ENCODE results near the gene OR2T6.
"Not testable (repeated sequence)": the region's sequence is repeated elsewhere in the genome, so short reads cannot be mapped to it uniquely, and the experiment has no call there.

OR2T6 gene

DNA sequence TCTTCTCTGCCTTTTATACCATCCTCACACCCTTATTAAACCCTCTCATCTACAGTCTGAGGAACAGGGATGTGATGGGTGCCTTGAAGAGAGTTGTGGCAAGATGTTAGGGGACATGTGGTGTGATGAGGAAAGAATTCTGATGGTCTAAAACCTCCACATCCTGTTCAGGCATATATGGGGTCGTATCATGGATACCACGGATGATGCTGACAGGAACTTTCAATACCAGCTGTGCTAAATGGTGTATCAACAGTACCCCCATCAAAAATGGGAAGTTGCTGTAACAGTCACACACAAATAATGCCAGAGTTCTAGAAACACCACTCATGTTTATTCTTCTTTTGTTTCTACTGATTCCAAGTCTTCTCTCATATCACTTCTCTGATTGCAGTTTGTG, 12.9 kb downstream of the OR2T6 start:
- Histone ChIP-seq H3K9me3 (ENCODE audit: control insufficient read depth in 1 of 2, low read length in 2 of 2) (peaks cover 11 to 14% of the 10 kb centered on the region in 2 donors), H3K36me3 (ENCODE audit: control insufficient read depth in 1 of 2, insufficient read depth in 2 of 2, low read length in 2 of 2) (no peaks in the 10 kb centered on the region), H3K27ac (ENCODE audit: low read depth, low read length) (no peak overlapping the region), H3K9ac (ENCODE audit: low read depth in 1 of 2, low read length in 2 of 2) (no peak overlapping the region), H3K4me3 (ENCODE audit: low read depth in 1 of 2, low read length in 2 of 2) (no peak overlapping the region), H3K27me3 (ENCODE audit: control insufficient read depth in 1 of 2, insufficient read depth in 2 of 2, low read length in 2 of 2) (no peaks in the 10 kb centered on the region), H3K4me1 (ENCODE audit: control insufficient read depth in 1 of 2, insufficient read depth in 2 of 2, low read length in 2 of 2) (no peaks in the 10 kb centered on the region)

DNA sequence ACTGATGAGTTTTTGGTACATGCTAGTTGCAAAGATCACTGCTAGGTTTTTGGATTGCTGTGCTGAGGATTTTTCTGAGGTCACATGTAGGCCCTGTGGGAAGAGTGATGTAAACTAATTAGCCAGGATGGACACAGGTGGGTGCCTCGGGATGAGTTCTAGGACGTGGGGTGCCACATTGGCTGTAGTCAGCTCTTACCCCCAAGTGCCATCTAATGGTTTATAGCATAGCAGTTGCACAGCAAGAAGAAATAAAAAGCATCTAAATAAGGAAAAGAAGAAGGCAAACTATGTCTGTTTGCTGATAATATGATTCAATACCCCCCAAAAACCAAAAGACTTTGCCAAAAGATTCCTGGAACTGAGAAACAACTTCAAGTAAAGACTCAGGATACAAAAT, 17.5 kb downstream of the OR2T6 start:
- Histone ChIP-seq H3K27me3 (ENCODE audit: control insufficient read depth in 1 of 2, insufficient read depth in 2 of 2, low read length in 2 of 2) (no peaks in the 10 kb centered on the region), H3K4me1 (ENCODE audit: control insufficient read depth in 1 of 2, insufficient read depth in 2 of 2, low read length in 2 of 2) (no peaks in the 10 kb centered on the region), H3K9me3 (ENCODE audit: control insufficient read depth in 1 of 2, low read length in 2 of 2) (peaks cover 0 to 6% of the 10 kb centered on the region in 2 donors), H3K4me3 (ENCODE audit: low read depth in 1 of 2, low read length in 2 of 2) (no peak overlapping the region), H3K9ac (ENCODE audit: low read depth in 1 of 2, low read length in 2 of 2) (no peak overlapping the region), H3K36me3 (ENCODE audit: control insufficient read depth in 1 of 2, insufficient read depth in 2 of 2, low read length in 2 of 2) (no peaks in the 10 kb centered on the region), H3K27ac (ENCODE audit: low read depth, low read length) (no peak overlapping the region)

DNA sequence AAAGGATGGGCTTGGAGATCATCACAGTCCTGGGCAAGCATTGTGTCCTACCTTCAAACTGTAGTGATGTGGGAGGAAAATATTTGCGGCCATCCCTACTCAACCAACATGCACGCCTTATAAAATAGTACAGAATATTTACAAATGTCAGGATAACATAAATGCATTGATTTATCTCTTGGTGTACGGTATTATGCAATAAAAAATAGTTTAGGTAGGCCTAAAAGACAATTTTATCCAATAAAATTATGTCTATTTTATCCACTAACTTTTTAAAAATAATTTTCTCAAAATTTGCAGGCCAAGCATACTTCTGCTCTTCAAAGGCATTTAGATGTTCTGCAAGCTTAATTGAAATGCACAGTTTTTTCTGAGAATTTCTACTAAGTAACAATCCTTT, 27.2 kb downstream of the OR2T6 start, which contains the start of gene OR2T1:
OR2T1 (plus strand) TSS at position 301 of the 400 bp plus-strand sequence. CDS start 3,100 bp downstream, outside the sequence.
- no peak within 1 kb of the TSS for H3K4me3 ChIP-seq (ENCODE audit: low read depth in 1 of 2, low read length in 2 of 2)
- H3K9ac ChIP-seq (ENCODE audit: low read depth in 1 of 2, low read length in 2 of 2): no peak within 1 kb of the TSS
- peaks cover 4 to 15% of the 10 kb centered on the region in 2 donors for H3K9me3 ChIP-seq (ENCODE audit: control insufficient read depth in 1 of 2, low read length in 2 of 2)
- H3K27me3 ChIP-seq (ENCODE audit: control insufficient read depth in 1 of 2, insufficient read depth in 2 of 2, low read length in 2 of 2): no peaks in the 10 kb centered on the region
- no peaks in the 10 kb centered on the region for H3K4me1 ChIP-seq (ENCODE audit: control insufficient read depth in 1 of 2, insufficient read depth in 2 of 2, low read length in 2 of 2)
- no peak within 1 kb of the TSS for H3K27ac ChIP-seq (ENCODE audit: low read depth, low read length)
- no peaks in the 10 kb centered on the region for H3K36me3 ChIP-seq (ENCODE audit: control insufficient read depth in 1 of 2, insufficient read depth in 2 of 2, low read length in 2 of 2)

DNA sequence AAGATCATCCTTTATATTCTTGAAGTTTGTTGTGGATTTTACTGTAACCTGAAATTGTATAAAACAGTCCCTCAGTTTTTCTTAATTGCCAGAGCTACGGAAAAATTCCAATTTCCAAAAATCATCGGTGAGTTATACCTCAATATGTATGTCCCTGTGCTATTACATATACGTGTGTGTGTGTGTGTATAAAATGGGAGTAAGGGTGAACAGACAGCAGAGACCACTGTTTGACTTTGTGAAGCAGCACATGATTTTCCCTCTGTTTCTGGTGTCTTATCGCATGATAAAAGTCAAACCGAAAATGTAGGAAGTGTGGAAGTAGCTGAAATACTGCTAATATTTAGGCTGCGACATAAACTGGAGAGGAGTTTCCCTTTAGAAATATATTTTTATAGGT, 28.5 kb downstream of the OR2T6 start:
- H3K9ac ChIP-seq (ENCODE audit: low read depth in 1 of 2, low read length in 2 of 2): no peak overlapping the region
- H3K4me3 ChIP-seq (ENCODE audit: low read depth in 1 of 2, low read length in 2 of 2): no peak overlapping the region
- H3K27me3 ChIP-seq (ENCODE audit: control insufficient read depth in 1 of 2, insufficient read depth in 2 of 2, low read length in 2 of 2): no peaks in the 10 kb centered on the region
- H3K9me3 ChIP-seq (ENCODE audit: control insufficient read depth in 1 of 2, low read length in 2 of 2): peaks cover 4 to 15% of the 10 kb centered on the region in 2 donors
- no peaks in the 10 kb centered on the region for H3K4me1 ChIP-seq (ENCODE audit: control insufficient read depth in 1 of 2, insufficient read depth in 2 of 2, low read length in 2 of 2)
- no peaks in the 10 kb centered on the region for H3K36me3 ChIP-seq (ENCODE audit: control insufficient read depth in 1 of 2, insufficient read depth in 2 of 2, low read length in 2 of 2)
- no peak overlapping the region for H3K27ac ChIP-seq (ENCODE audit: low read depth, low read length)

DNA sequence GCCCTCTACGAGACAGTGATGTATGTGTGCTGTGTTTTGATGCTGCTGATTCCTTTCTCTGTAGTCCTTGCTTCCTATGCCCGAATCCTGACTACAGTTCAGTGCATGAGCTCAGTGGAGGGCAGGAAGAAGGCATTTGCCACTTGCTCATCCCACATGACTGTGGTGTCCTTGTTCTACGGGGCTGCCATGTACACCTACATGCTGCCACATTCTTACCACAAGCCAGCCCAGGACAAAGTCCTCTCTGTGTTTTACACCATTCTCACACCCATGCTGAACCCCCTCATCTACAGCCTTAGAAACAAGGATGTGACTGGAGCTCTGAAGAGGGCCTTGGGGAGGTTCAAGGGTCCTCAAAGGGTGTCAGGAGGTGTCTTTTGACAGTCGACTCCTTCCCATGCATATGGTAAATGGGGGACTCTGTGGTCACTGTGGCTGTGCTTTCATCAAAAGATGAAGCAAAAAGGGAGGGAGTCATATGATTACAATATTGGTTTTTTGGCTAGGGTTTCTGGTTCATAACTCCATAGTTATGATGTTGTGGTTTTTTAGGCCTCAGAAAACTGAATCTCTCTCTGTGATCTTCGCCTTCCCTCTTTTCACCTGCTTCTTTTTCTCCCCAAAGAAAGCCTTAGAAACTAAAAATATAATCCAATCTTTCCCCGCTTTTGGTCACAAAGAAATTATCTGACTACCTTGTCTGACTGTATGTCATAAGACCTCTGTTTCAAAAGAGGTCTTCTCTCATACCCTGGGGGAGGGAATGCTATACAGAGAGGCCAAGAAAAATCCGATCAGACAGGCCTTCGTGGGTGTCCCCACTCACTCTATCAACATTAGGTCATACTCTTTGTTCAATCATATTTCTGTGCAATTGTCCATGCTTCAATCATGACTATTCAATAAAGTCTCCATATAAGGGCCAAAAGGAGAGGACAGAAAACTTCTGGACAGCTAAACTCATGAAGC, 31.5 kb downstream of the OR2T6 start:
- H3K36me3 ChIP-seq (ENCODE audit: control insufficient read depth in 1 of 2, insufficient read depth in 2 of 2, low read length in 2 of 2): no peaks in the 10 kb centered on the region
- H3K9ac ChIP-seq (ENCODE audit: low read depth in 1 of 2, low read length in 2 of 2): no peak overlapping the region
- no peak overlapping the region for H3K27ac ChIP-seq (ENCODE audit: low read depth, low read length)
- H3K4me3 ChIP-seq (ENCODE audit: low read depth in 1 of 2, low read length in 2 of 2): no peak overlapping the region
- peaks cover 4 to 22% of the 10 kb centered on the region in 2 donors for H3K9me3 ChIP-seq (ENCODE audit: control insufficient read depth in 1 of 2, low read length in 2 of 2)
- H3K27me3 ChIP-seq (ENCODE audit: control insufficient read depth in 1 of 2, insufficient read depth in 2 of 2, low read length in 2 of 2): no peaks in the 10 kb centered on the region
- no peaks in the 10 kb centered on the region for H3K4me1 ChIP-seq (ENCODE audit: control insufficient read depth in 1 of 2, insufficient read depth in 2 of 2, low read length in 2 of 2)

DNA sequence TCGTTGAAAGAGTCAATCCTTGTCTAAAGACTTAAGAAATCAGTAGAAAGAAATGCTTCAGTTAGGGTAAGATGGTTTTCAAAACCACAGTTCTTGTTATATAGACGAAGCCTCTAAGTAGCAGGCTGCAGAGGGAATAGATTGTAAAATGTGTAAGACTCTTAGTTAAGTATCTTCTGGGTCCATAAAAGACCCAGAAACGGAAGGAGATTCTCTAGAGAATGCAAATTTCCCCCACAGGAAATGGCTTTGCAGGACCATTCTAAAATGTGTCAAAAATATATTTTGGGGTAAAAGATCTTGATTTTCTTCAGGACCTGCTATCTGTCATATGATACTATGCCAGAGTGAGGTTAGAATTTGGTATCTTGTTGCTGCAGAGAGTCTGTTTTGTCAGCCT, 40.7 kb downstream of the OR2T6 start:
- H3K36me3 ChIP-seq (ENCODE audit: control insufficient read depth in 1 of 2, insufficient read depth in 2 of 2, low read length in 2 of 2): no peaks in the 10 kb centered on the region
- no peak overlapping the region for H3K27ac ChIP-seq (ENCODE audit: low read depth, low read length)
- no peak overlapping the region for H3K9ac ChIP-seq (ENCODE audit: low read depth in 1 of 2, low read length in 2 of 2)
- no peak overlapping the region for H3K4me3 ChIP-seq (ENCODE audit: low read depth in 1 of 2, low read length in 2 of 2)
- no peaks in the 10 kb centered on the region for H3K27me3 ChIP-seq (ENCODE audit: control insufficient read depth in 1 of 2, insufficient read depth in 2 of 2, low read length in 2 of 2)
- no peaks in the 10 kb centered on the region for H3K4me1 ChIP-seq (ENCODE audit: control insufficient read depth in 1 of 2, insufficient read depth in 2 of 2, low read length in 2 of 2)
- peaks cover 5 to 15% of the 10 kb centered on the region in 2 donors for H3K9me3 ChIP-seq (ENCODE audit: control insufficient read depth in 1 of 2, low read length in 2 of 2)

DNA sequence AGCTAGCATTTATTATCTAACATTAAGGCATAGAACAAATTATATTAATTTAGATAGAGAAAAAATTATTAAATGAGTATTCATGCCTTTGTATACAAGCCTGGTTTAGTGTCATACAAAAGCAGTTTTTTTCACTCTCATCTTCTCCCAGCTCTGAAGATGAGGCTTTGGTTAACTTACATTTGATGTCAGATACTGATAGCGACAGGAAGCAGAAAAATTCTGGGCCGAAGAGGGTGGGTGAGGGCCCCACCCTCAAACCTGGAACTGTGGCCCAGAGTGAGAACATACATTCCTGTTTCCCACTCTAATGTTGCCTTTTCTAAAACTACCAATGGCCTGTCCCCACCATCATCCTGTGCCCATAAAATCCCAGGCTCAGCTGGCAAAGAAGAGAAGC, 42.3 kb downstream of the OR2T6 start:
- H3K27ac ChIP-seq (ENCODE audit: low read depth, low read length): no peak overlapping the region
- no peak overlapping the region for H3K9ac ChIP-seq (ENCODE audit: low read depth in 1 of 2, low read length in 2 of 2)
- H3K4me1 ChIP-seq (ENCODE audit: control insufficient read depth in 1 of 2, insufficient read depth in 2 of 2, low read length in 2 of 2): no peaks in the 10 kb centered on the region
- no peaks in the 10 kb centered on the region for H3K36me3 ChIP-seq (ENCODE audit: control insufficient read depth in 1 of 2, insufficient read depth in 2 of 2, low read length in 2 of 2)
- H3K27me3 ChIP-seq (ENCODE audit: control insufficient read depth in 1 of 2, insufficient read depth in 2 of 2, low read length in 2 of 2): no peaks in the 10 kb centered on the region
- peaks cover 7 to 15% of the 10 kb centered on the region in 2 donors for H3K9me3 ChIP-seq (ENCODE audit: control insufficient read depth in 1 of 2, low read length in 2 of 2)
- H3K4me3 ChIP-seq (ENCODE audit: low read depth in 1 of 2, low read length in 2 of 2): no peak overlapping the region

DNA sequence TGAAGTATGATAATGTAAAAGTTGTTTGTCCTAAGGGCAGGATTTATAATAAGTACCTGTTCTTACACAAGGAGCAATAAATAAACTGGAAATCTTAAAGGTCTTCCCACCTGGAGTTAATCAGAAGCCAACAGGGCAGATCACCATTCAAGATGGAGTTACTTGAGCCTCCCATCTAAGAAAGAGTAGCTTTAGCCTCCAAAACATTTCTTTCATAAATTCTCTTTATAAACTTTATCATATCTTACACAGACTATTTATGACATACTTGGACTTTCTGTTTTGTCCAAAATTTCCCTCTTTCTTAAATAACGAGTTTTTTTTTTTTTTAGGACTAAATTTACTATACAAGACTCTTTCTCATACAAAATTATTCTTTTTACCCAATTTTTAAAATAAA, 45.8 kb downstream of the OR2T6 start:
- H3K27me3 ChIP-seq (ENCODE audit: control insufficient read depth in 1 of 2, insufficient read depth in 2 of 2, low read length in 2 of 2): no peaks in the 10 kb centered on the region
- H3K27ac ChIP-seq (ENCODE audit: low read depth, low read length): no peak overlapping the region
- H3K9ac ChIP-seq (ENCODE audit: low read depth in 1 of 2, low read length in 2 of 2): no peak overlapping the region
- H3K4me3 ChIP-seq (ENCODE audit: low read depth in 1 of 2, low read length in 2 of 2): no peak overlapping the region
- no peaks in the 10 kb centered on the region for H3K36me3 ChIP-seq (ENCODE audit: control insufficient read depth in 1 of 2, insufficient read depth in 2 of 2, low read length in 2 of 2)
- H3K4me1 ChIP-seq (ENCODE audit: control insufficient read depth in 1 of 2, insufficient read depth in 2 of 2, low read length in 2 of 2): no peaks in the 10 kb centered on the region
- peaks cover 7 to 14% of the 10 kb centered on the region in 2 donors for H3K9me3 ChIP-seq (ENCODE audit: control insufficient read depth in 1 of 2, low read length in 2 of 2)

DNA sequence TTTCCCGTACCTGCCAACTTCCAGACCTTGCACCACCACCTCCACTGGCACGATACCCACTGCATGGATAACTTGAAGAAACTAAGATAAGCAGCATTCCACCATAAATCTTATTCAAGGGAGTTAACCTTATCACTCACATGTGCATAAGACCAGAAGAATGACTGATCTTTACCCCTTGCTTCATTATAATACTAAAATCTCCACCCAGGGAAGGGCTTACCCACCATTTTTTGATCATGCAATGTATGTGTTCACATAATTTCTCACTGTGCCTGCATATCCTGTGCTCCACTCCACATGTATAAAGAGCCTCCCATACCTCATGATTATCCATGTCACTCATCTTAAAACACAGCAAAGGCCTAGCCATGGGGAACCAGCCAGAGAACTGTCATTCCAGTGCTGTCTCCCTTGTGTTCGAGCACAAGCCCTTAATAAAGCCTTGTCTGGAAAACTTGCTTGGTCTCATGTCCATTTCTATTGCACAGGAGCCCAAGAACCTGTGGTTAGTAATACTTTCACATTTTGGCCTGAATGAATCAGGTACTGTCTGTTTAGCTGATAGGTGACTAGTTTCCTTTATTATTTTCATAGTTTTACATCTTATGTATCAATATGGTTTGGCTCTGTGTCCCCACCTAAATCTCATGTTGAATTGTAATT, 52.1 kb downstream of the OR2T6 start:
- not testable (repeated sequence) for H3K9ac ChIP-seq (ENCODE audit: low read depth in 1 of 2, low read length in 2 of 2); H3K9me3 ChIP-seq (ENCODE audit: control insufficient read depth in 1 of 2, low read length in 2 of 2); H3K4me1 ChIP-seq (ENCODE audit: control insufficient read depth in 1 of 2, insufficient read depth in 2 of 2, low read length in 2 of 2); H3K27me3 ChIP-seq (ENCODE audit: control insufficient read depth in 1 of 2, insufficient read depth in 2 of 2, low read length in 2 of 2); H3K27ac ChIP-seq (ENCODE audit: low read depth, low read length); H3K36me3 ChIP-seq (ENCODE audit: control insufficient read depth in 1 of 2, insufficient read depth in 2 of 2, low read length in 2 of 2); H3K4me3 ChIP-seq (ENCODE audit: low read depth in 1 of 2, low read length in 2 of 2)

DNA sequence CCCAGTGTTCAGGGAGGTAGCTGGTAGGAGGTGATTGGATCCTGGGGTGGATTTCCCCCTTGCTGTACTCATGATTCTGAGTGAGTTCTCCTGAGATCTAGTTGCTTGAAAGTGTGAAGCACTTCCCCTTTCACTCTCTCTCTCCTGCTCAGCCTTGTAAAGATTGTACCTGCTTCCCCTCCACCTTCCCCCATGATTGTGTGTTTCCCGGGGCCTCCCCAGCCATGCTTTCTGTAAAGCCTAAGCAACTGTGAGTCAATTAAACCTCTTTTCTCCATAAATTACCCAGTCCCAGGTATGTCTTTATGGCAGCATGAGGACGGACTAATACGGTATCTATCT, 52.6 kb downstream of the OR2T6 start:
- H3K9ac ChIP-seq (ENCODE audit: low read depth in 1 of 2, low read length in 2 of 2); H3K36me3 ChIP-seq (ENCODE audit: control insufficient read depth in 1 of 2, insufficient read depth in 2 of 2, low read length in 2 of 2); H3K4me1 ChIP-seq (ENCODE audit: control insufficient read depth in 1 of 2, insufficient read depth in 2 of 2, low read length in 2 of 2); H3K9me3 ChIP-seq (ENCODE audit: control insufficient read depth in 1 of 2, low read length in 2 of 2); H3K27ac ChIP-seq (ENCODE audit: low read depth, low read length); H3K27me3 ChIP-seq (ENCODE audit: control insufficient read depth in 1 of 2, insufficient read depth in 2 of 2, low read length in 2 of 2); H3K4me3 ChIP-seq (ENCODE audit: low read depth in 1 of 2, low read length in 2 of 2): not testable (repeated sequence)

Measured in duodenal mucosa (tissue), 2 donors.